Measurements from ENCODE around the gene FANCM.

GRCh38 chr14:45156067-45156466 lies 20.3 kb downstream of the FANCM start:
- TF ChIP-seq RAD21 (IDR thresholded peaks at IDR 0.05; ENCODE audit: low read depth) (no peak), YY1 (IDR thresholded peaks at IDR 0.05; ENCODE audit: low read depth) (no peak), MAX (IDR thresholded peaks at IDR 0.05) (no peak), NFIC (IDR thresholded peaks at IDR 0.05) (no peak), TAF1 (IDR thresholded peaks at IDR 0.05; ENCODE audit: low read depth) (no peak), FOXM1 (IDR thresholded peaks at IDR 0.05; ENCODE audit: borderline replicate concordance, low read depth) (no peak), EP300 (IDR thresholded peaks at IDR 0.05; ENCODE audit: borderline replicate concordance) (no peak), EGR1 (IDR thresholded peaks at IDR 0.05) (no peak), TEAD4 (IDR thresholded peaks at IDR 0.05) (no peak), REST (IDR thresholded peaks at IDR 0.05; ENCODE audit: low read depth) (no peak), CEBPB (IDR thresholded peaks at IDR 0.05) (no peak), USF1 (IDR thresholded peaks at IDR 0.05) (no peak), CREB1 (IDR thresholded peaks at IDR 0.05; ENCODE audit: low read depth) (no peak), ZBTB7A (IDR thresholded peaks at IDR 0.05; ENCODE audit: low read depth) (no peak)

Measured in Ishikawa (cell line).